Loucy (cell line): Measurements from ENCODE around the gene CPA5.

Experiments used
- CTCF ChIP-seq: fragments of 200-600 bp; sonication (generic); conservative IDR thresholded peaks from 2 replicates; pipeline ENCODE4 v1.5.1; 2014; ENCODE audit warnings: mild to moderate bottlenecking, antibody characterized with exemption, low read length
- EZH2phosphoT487 ChIP-seq: fragments of 200-600 bp; IDR thresholded peaks from 2 replicates; pipeline ENCODE4 v1.6.1; 2018; ENCODE audit warnings: antibody characterized with exemption, mild to moderate bottlenecking, moderate library complexity, borderline replicate concordance

DNA sequence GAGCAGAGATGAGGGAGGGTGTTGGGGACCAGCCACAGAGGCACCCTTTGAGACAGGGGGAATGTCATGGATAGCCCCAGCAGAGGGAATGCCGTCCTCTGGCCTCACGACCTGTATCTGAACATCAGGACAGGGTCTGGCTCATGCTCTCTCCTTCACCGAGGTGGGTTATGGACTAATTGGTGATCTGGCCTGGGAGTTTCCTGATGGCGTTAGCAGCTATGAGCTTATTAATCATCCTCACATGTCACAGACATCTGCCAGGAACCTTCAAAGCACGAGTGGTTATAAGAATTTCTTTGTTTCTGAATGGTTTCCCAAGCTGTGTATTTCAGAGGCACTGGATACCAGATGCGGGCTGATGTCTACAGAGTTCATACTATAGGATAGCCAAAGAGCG lies 44.8 kb upstream of the CPA5 start:
- TF ChIP-seq CTCF, result no peak
- no peak for TF ChIP-seq EZH2phosphoT487
